Keratinocyte (primary cell): ENCODE results near the gene FGD4. TPM values are rescaled to one million over a fixed set of nuclear protein-coding genes. Genes with fewer than 3 reads are reported as not detected.
A peak's percentile ranks its signal among the peaks of the same experiment; 100 is the strongest.

Experiments
- DNase-seq: peaks from one replicate; pipeline ENCODE4 v3.0.0-alpha.2; 2011; ENCODE audit warnings: low read depth, missing footprints, low spot score
- FAIRE-seq: peaks from 2 replicates; lab custom pipeline; 2011; peaks lifted over from hg19 to GRCh38; lab: Jason Lieb, UNC
- H2AFZ ChIP-seq: 2 replicates; pipeline ENCODE4 v1.6.0; 2012; ENCODE audit warnings: low read length, control low read depth, inconsistent platforms; ENCODE audit not compliant: control insufficient read depth
- H3K27ac ChIP-seq: 2 replicates; pipeline ENCODE4 v1.5.1; 2011; ENCODE audit warnings: low read length; ENCODE audit not compliant: control insufficient read depth, insufficient read depth
- H3K27me3 ChIP-seq: 3 replicates; pipeline ENCODE4 v1.6.0; 2011; ENCODE audit warnings: low read length; ENCODE audit not compliant: control insufficient read depth, insufficient read depth; ENCODE audit errors: extremely low read depth
- H3K36me3 ChIP-seq, 2 experiments: 2 replicates in 1 of 2; 3 replicates in 1 of 2; pipeline ENCODE4 v1.5.1; 2011; ENCODE audit warnings: low read length in 2 of 2, mild to moderate bottlenecking in 1 of 2; ENCODE audit not compliant: control insufficient read depth in 2 of 2, insufficient read depth in 2 of 2; ENCODE audit errors: extremely low read depth in 1 of 2
- H3K4me1 ChIP-seq: 3 replicates; pipeline ENCODE4 v1.5.1; 2011; ENCODE audit warnings: low read length; ENCODE audit not compliant: control insufficient read depth, insufficient read depth; ENCODE audit errors: extremely low read depth
- H3K4me2 ChIP-seq: 3 replicates; pipeline ENCODE4 v1.6.0; 2011; ENCODE audit warnings: low read depth, low read length; ENCODE audit not compliant: control insufficient read depth, insufficient read depth; ENCODE audit errors: extremely low read depth
- H3K4me3 ChIP-seq, 3 experiments: fragments of 200-600 bp in 1 of 3; sonication (generic) in 1 of 3; 2 replicates in 2 of 3; 3 replicates in 1 of 3; pipeline ENCODE4 v1.5.1; 2011 to 2016; ENCODE audit warnings: low read length in 3 of 3, mild to moderate bottlenecking in 3 of 3, control low read depth in 2 of 3, inconsistent platforms in 1 of 3, low read depth in 1 of 3, mixed read lengths in 1 of 3, mixed run types in 1 of 3, moderate library complexity in 1 of 3; ENCODE audit not compliant: control insufficient read depth in 2 of 3, insufficient read depth in 2 of 3; ENCODE audit errors: extremely low read depth in 1 of 3
- H3K79me2 ChIP-seq: 2 replicates; pipeline ENCODE4 v1.6.0; 2012; ENCODE audit warnings: low read length; ENCODE audit not compliant: control insufficient read depth, insufficient read depth
- H3K9ac ChIP-seq: 3 replicates; pipeline ENCODE4 v1.6.0; 2011; ENCODE audit warnings: low read length; ENCODE audit not compliant: control insufficient read depth, insufficient read depth; ENCODE audit errors: extremely low read depth
- H3K9me1 ChIP-seq: 3 replicates; pipeline ENCODE4 v1.6.0; 2011; ENCODE audit warnings: low read length; ENCODE audit not compliant: control insufficient read depth, insufficient read depth; ENCODE audit errors: extremely low read depth
- H3K9me3 ChIP-seq: 2 replicates; pipeline ENCODE4 v1.5.1; 2012; ENCODE audit warnings: low read depth, low read length; ENCODE audit not compliant: control insufficient read depth
- H4K20me1 ChIP-seq: 3 replicates; pipeline ENCODE4 v1.6.0; 2011; ENCODE audit warnings: low read length; ENCODE audit not compliant: control insufficient read depth, insufficient read depth; ENCODE audit errors: extremely low read depth
- CTCF ChIP-seq, 3 experiments: IDR thresholded peaks in 1 of 3; conservative IDR thresholded peaks in 1 of 3; optimal IDR thresholded peaks in 1 of 3; 2 replicates in 2 of 3; 3 replicates in 1 of 3; pipeline versions ENCODE3 to v1.5.1; 2011; ENCODE audit warnings: low read length in 3 of 3, mild to moderate bottlenecking in 3 of 3, moderate library complexity in 2 of 3, control low read depth in 1 of 3, inconsistent platforms in 1 of 3; ENCODE audit not compliant: insufficient read depth in 2 of 3; ENCODE audit errors: extremely low read depth in 1 of 3
- EZH2 ChIP-seq: IDR thresholded peaks from one replicate; pipeline ENCODE4 v1.6.1; 2012; ENCODE audit warnings: inconsistent platforms, mild to moderate bottlenecking, low read length, moderate library complexity
- dilution Hi-C: fragments of 300-500 bp; cut with MboI; formaldehyde crosslinking; loops from one replicate; pipeline ENCODE4 v1.7.0; 2020; ENCODE audit warnings: low sequenced_read_pairs; ENCODE audit not compliant: extremely low pct_ligation_motif_present
- polyA plus RNA-seq, 5 experiments: library from polyadenylated mRNA; depleted of rRNA in 3 of 5; stranded (reverse) in 3 of 5; stranded (forward) in 1 of 5; unstranded in 1 of 5; fragments of >200 nt; gene quantifications; 1 replicate in 1 of 5; 2 replicates in 3 of 5; 3 replicates in 1 of 5; pipeline versions ENCODE4 v1.2.1 to v1.2.3, GENCODE V29; 2011 to 2012; ENCODE audit warnings: missing spikeins in 2 of 5, low read depth in 1 of 5, low replicate concordance in 1 of 5

The FGD4 gene
- polyA plus RNA-seq, 1 donor (not counting 4 experiments of a cell fraction or from before 2014, with no cell fraction given): 10.5 TPM

DNA sequence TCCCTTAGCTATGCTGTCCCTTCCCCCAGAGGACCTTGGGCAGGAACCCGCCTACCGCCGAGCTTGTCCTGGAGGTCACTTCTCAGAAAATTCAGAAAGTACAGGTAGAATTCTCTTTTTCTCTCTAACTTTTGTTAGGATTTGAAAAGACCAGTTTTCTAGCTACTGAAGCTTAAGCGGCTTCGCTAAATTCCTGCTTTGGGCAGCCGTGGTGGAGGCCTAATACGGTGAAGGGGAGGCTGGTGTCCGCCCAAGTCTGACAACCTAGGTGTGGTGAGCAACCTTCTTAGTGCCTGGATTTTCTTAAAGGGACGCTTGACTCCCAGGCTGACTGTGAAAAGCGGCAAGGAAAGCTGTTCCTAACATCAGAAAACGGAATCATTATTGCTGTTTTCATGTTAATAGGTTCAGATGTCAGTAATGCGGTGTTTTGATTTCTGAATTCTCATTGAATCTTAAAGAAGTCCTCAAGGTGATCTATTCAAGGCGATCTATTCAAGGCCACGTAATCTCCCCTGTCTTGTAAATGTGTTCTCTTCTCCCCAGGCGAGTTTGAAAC lies 835 bp downstream of the FGD4 start:
- dilution Hi-C loops: no loop called here
- Histone ChIP-seq H3K4me1 (peaks cover 4% of the 10 kb centered on the region), H3K9ac (peak overlapping the region; percentile 79), H3K27me3 (no peaks in the 10 kb centered on the region), H3K4me3 (peak overlapping the region; percentile 66 to 91 (median 88)), H4K20me1 (no peaks in the 10 kb centered on the region), H3K9me3 (no peaks in the 10 kb centered on the region), H3K4me2 (peak overlapping the region; percentile 88), H3K79me2 (peaks cover 49% of the 10 kb centered on the region), H3K27ac (peak overlapping the region; percentile 82), H3K9me1 (no peaks in the 10 kb centered on the region), H2AFZ (peak overlapping the region; percentile 82), H3K36me3 (peaks cover 0 to 4% of the 10 kb centered on the region in 2 experiments)
- TF ChIP-seq EZH2 (no peak), CTCF (optimal IDR thresholded peaks at IDR 0.05 in 1 of 3, IDR thresholded peaks at IDR 0.05 in 1 of 3, conservative IDR thresholded peaks at IDR 0.05 in 1 of 3; ENCODE audit: extremely low read depth in 1 of 3, insufficient read depth in 2 of 3, low read length in 3 of 3) (no peak)
- DNase-seq (no peak), FAIRE-seq (peak; percentile 74)

GRCh38 chr12:32400866-32401265 lies 1.5 kb downstream of the FGD4 start:
- Histone ChIP-seq H3K27me3 (no peaks in the 10 kb centered on the region), H3K4me3 (peak overlapping the region; percentile 66 to 91 (median 88)), H2AFZ (no peak overlapping the region), H3K9me3 (no peaks in the 10 kb centered on the region), H3K4me1 (peaks cover 4% of the 10 kb centered on the region), H3K4me2 (peak overlapping the region; percentile 88), H4K20me1 (no peaks in the 10 kb centered on the region), H3K36me3 (peaks cover 0 to 4% of the 10 kb centered on the region in 2 experiments), H3K27ac (peak overlapping the region; percentile 82), H3K9ac (peak overlapping the region; percentile 79), H3K79me2 (peaks cover 55% of the 10 kb centered on the region), H3K9me1 (no peaks in the 10 kb centered on the region)
- dilution Hi-C loops: no loop called here
- DNase-seq: no peak
- no peak for TF ChIP-seq CTCF (optimal IDR thresholded peaks at IDR 0.05 in 1 of 3, IDR thresholded peaks at IDR 0.05 in 1 of 3, conservative IDR thresholded peaks at IDR 0.05 in 1 of 3; ENCODE audit: extremely low read depth in 1 of 3, insufficient read depth in 2 of 3, low read length in 3 of 3)
- no peak for FAIRE-seq
